ENCODE data around the gene NUDT14.

NUDT14 gene

DNA sequence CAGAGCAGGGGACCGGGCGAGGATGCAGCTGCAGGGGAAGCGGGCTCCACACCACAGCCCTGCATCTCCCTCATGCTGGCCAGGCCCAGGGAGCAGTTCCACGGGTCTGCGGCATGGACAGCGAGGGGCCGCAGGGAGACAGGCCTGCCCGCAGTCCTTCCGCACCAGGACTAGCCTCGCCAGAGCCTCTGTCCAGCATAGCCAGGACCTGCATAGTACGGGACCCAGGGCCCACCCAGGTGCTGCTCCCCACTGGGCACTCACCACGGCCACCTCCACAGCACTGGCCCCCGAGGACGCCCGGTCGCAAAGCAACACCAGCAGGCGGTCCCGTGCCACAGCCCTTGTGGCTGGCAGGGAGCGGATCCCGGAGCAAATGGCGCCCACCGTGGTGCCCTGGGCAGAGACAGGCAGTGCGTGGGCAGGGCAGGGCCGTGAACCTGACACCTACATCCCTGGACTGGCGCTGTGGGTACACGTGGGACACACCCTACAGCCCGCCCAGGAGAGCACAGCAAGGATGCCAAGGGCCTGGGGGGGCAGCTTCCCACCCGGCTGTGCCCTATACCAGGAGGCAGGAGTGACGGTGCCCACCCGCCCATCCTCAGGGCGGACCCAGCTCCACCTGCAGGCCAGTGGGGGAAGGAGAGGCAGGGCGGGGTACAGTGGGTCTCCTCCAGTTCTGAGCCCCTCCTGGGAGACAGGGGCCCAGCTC, 36.3 kb downstream of the NUDT14 start:
- DNase-seq: no peak

- no peak for DNase-seq
Measured at GRCh38 chr14:105144026-105144665, 37.0 kb downstream of the NUDT14 start.

DNA sequence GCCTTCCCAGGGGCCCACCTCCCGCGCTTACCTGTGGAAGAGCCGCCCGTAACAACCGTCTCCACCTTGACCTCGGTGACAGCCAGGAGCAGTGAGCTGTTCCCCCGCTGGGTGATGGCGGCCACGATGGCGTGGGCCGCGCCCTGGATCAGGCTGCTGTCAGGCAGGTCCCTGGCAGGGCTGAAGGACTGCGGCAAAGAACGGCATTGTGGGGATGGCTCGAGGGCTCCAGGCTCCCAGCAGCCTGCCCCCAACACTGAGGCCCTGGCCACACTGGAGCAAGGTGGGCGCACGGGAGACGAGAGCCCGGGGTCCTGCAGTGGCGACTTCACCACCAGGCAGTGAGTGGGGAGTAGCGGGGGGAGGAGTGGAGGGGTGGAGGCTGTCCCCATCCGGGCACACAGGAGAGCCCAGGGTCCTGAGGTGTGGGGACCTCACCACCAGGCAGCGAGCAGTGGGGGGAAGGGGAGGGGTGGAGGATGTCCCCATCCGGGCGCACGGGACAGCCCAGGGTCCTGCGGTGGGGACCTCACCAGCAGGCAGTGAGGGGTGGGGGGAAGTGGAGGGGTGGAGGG, 37.6 kb downstream of the NUDT14 start:
- DNase-seq: no peak

DNA sequence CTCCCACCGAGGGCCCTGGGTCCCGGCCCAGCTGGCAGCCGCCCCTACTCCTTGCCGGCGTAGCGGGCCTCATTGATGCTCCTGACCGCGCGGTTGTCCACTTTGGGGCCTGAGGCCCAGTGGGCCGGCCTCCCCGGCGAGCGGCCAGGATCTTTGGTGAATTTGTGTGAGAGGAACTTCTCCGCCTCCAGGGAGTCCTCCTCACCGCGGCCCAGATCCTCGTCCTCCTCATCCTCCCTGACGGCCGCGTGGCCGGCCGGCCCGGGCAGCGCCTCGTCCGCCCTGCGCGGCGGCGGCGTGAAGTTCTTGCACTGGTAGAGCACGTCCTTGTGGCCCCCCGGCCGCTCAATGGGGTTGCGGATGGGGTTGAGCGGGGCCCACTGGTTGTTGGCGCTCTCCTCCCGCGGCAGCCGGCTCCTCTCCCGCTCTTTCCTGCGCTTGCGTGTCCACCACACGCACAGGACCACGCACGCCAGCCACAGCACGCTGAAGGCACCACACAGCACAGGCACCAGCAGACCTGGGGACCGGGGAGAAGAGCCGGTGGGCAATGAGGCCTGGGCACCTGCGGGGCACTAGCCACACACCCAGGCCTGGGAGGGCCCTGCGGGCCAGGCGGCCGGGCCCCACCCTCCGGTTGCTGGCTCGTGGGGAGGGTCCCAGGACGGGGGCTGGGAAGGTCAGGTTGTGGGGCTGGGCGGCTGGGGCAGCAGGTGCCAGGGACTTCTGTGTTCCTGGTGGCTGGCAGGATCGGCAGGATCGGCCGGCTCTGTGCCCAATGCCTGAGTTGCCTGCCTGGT, 38.3 kb downstream of the NUDT14 start:
- DNase-seq: no peak

GRCh38 chr14:105141486-105142281, 39.4 kb downstream of the NUDT14 start:
- DNase-seq: no peak

DNA sequence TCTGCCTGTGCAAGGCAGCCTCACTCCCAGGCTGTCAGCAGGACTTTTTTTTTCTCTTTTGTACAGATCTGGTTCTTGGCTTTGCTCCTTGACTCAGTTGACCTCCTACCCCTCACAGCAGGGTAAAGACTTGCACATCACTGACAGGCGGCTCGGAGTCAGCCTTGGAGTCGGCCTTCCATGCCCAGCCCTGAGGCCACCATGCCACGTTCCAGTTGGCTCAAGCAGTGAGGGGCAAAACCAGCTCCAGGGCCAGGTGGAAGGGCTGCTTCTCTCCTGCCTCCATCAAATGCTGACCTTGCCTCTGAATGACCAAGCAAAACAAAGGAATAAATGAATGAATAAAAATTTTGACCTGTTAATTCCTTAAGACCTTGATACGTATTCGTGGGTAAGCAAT, 40.1 kb downstream of the NUDT14 start:
- DNase-seq: no peak

DNA sequence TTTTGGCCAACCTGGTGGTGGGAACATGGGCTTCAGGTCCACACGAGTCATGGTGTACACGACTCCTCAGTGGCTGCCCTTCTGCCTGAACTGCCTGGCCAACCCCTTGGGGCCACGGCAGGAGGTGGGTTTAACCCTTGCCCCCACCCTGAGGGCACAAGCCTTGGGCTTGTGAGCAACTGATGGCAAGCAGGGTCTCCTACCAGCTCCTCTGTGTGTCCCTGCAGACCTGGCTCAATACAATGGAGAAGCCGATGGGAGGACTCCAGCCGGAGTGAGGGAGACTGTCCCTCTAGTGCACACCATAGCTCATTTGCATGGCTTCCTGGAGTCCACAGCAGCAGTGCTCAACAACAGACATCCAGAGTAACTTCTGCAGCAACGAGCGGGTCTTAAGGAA, 40.5 kb downstream of the NUDT14 start:
- DNase-seq: no peak

DNA sequence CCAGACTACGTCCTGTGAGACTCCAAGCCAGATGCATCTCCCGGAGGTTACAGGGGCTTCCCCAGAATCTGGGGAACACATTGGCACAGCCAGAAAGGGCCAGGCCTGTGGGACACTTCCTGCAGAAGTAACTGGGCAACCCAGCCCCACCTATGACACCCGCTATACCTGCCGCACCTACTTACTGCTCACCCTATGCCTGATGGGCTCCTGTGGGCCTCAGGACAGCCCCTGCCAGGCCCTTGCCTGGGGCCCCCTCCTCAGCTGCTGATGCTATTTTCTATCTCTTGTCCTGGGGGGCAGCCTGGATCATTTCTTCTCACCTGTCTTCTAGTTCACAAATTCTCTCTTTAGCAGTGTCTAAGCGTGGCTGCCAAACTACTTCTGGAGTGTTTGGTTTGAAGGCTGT, 41.3 kb downstream of the NUDT14 start:
- no peak for DNase-seq

GRCh38 chr14:105139212-105139825, 41.8 kb downstream of the NUDT14 start:
- no peak for DNase-seq

GRCh38 chr14:105138551-105139111, 42.5 kb downstream of the NUDT14 start:
- no peak for DNase-seq

- DNase-seq: no peak
Measured at GRCh38 chr14:105138021-105138541, 43.0 kb downstream of the NUDT14 start.

- no peak for DNase-seq
Measured at GRCh38 chr14:105137481-105138020, 43.6 kb downstream of the NUDT14 start.

DNA sequence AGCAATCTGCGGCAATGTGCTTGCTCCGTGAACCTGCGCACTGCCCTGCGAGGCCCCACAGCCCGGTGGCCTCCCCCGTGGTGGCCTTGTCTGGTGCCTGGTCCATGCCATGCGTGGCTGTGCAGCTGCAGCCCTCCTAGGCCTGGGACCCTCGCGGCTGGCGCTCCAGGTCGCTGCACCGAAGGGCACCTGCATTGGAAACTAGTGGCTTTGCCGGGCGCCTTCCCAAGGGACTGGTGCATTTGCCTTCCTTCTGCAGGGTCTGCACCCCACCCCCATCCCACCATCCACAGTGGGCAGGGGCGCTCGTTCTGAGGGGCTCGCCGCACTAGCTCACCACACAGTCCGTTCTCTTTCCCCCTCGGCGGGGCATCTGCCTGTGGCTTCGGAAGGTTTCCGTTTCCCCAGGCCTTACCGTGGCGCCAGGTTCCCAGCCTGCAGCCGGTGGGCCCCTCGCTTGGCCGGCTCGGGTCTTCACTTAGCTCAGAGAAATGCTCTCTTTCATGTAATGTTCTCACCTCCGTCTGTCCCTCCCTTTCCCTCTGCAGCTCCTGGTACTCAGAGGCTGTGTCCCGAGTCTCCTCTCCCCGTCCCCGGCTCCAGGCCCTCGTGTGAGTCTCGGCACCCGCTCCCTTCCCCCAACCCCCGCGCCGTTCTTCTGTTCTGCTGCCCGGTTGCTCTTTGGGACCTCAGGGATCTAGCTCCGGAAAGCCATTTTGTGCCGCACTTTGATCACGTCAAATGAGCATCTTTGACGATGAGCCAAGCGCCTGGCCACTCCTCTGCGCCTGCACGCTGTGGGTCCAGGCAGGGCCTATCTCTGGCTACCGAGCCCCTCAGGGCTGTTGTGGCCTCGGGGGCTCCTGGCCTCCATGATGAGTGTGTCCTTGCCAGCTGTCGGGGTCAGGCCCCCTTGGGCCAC, 44.5 kb downstream of the NUDT14 start:
- no peak for DNase-seq

DNA sequence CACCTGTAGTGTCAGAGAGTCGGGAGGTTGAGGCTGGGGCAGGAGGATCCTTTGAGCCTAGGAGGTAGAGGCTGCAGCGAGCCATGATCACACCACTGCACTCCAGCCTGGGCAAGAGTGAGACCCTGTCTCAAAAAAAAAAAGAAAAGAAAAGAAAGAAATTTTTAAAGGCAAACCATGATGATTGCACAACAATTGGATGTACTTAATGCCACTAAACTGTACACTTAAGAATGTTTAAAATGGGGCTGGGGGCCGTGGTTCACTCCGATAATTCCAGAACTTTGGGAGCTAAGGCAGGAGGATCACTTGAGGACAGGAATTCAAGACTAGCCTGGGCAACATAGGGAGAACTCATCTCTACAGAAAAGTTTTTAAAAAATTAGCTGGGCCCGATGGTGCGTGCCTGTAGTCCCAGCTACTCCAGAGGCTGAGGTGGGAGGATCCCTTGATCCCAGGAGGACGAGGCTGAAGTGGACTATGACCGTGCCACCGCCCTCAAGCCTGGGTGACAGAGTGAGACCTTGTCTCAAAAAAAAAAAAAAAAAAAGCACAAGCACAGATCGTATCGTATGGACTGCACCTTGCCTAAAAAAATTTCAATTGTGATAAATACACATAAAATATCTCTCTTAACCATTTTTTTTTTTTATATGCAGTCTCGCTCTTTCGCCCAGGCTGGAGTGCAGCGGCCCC, 45.3 kb downstream of the NUDT14 start:
- DNase-seq: no peak

DNA sequence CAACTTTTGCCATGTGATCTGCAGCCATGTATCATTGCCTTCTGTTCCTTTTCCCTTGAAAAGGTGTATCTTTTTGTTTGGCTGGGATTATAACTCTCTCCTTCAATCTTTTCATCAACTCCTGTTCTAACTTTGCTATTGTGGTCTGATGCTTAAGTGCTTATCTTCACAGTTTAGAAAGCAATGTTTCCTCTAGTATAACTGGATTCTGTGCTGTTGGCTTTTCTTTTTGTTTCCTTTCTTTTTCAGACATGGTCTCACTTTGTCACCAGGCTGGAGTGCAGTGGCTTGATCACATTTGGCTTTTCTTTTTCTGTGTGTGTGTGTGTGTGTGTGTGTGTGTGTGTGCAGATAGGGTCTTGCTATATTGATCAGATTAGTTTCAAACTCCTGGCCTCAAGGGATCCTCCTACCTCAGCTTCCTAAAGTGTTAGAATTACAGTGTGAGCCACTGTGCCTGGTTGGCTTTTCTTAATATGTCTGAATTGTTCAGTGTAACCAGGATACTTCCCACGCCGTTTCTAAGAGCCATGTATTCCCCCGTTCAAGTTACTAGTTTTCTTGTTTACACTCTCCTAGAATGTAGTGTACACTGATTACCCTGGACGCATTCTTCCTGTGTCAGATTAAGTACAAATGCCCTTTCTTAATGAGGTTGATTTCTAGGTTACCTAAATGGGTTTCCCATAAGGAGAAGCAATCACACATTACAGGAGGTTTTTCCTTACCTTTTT, 48.0 kb downstream of the NUDT14 start:
- no peak for DNase-seq

GRCh38 chr14:105131241-105131640, 49.9 kb downstream of the NUDT14 start:
- no peak for DNase-seq

- DNase-seq: no peak
Measured at GRCh38 chr14:105128059-105128458, 53.1 kb downstream of the NUDT14 start.

- DNase-seq: no peak
Measured at GRCh38 chr14:105126981-105127329, 54.2 kb downstream of the NUDT14 start.

Data from NCI-H187 (cell line).